Kasumi-1 (cell line): Measurements from ENCODE around the gene JUP.

Source experiments
- DNase-seq, 2 experiments: peaks; one replicate each; lab custom pipeline; 2025; lab: John Stamatoyannopoulos, UW

Gene JUP

DNA sequence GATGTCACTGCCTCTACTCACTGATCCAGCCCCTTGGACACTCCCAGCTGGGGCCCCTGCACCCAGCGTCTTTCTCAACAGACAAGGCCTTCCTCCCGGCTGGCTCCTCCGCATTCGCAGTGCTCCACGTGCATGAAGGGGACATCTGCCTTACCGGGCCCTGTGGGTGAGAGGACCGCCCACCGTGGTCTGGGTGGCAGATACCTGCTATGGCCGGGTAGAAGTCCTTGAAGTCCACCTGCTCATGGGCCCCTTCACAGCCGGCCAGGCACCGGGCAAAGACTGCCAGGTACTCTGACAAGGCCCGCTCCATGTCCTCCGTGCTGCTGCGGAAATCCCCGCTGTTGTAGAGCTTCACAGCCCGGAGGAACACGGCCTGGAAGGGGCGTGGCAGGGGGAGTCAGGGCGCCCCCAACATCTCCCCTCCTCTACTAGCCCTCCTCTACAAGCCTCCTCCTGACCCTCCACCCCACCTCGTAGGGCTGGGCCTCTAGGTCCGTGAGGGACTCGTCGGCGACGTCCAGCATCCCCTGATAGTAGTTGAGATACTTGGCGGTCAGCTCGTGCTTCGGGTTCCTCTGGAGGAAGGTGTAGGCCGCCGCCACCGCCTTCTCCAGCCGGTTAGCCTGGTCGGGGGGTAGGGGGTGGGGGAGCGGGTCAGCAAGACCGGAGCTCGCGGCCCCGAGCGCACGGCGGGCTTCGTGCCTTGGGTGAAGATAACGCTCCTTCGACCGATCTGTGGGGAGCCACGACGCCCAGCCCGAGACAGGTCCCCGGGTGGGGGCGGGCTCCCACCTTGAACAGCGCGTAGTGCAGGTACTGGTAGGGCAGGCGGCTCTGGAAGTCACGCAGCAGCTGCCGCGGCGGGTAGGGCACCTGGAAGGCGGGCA lies 24.4 kb upstream of the JUP start:
- DNase-seq = no peak

DNA sequence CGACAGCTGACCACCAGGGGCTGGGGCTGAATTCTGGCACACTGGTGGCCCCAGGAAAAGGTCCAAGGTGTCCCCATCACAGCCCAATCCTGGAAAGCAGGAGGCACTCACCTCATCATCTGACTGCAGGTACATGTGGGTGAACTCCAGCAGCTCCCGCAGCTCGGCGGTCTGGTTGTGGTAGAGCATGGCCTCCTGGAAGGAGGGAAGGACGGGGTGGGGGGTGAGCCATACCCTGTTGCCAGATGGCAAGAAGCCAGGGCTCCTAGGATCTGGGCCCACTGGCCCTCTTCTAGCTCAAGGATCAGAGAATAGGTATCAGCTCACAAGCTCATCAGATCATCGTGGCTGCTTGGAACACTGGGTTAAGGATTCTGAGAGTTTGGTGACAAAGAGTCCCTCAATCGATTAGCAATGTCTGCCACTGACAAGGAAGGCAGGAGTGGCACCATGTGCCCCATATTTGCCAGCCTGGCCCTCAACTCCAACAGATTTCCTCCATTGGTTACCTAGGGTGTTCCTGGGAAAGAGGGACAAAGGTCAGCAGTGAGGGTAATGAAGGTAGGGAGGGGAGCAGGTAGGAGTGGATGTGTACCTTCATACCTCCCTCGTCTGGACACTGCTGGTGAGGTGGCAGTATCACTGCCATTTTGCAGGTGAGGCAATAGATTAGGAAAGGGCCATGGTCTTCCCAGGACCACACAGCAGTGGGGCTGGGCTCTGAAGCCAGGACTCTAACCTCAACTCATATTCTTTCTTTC lies 20.4 kb upstream of the JUP start:
- DNase-seq = no peak

GRCh38 chr17:41803049-41804020 lies 16.8 kb upstream of the JUP start:
- peak; percentile 57 to 80 for DNase-seq

DNA sequence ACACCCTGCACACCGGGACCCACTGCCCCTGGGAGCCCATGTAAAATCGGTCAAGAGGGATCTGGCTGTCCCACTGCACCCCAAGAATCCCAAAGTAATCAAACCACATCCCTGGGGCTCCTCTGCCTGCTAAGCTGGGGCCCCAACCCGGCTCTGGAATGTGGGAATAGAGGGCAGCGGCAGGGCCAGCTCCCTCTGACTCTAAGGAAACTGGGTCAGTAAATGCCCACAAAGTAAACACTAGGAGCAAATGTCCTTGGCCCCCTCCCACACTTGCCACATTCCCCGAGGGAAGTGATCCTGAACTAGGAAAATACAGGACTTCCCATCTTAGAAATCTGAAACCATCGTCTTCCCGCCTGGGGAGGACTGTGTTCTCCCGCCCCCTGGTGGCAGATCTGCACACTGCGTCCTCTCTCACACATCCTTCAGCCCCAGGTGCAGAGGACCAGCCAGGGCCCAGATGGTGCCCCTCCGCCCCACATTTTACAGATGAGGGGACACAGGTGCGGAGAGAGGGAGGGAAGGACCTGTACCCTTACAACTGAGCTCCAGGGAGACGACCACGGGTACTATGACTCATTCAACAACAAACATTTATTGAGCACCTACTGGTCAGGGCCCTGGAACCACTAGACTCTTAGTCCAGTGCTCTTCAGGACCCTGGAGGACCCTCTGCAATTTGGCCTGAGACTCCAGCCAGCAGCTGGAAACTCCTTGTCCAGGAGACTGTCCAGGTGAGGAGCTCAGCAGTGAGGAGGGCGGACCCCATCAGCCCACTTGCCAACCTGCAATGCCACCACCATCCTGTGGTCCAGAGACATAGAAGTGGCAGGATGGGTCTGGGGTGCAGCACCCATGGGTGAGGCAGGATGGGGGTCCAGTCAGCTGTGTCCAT lies 15.1 kb upstream of the JUP start:
- DNase-seq = peak; percentile 68 to 75

GRCh38 chr17:41800601-41801373 lies 14.3 kb upstream of the JUP start:
- DNase-seq = no peak

- no peak for DNase-seq
Observed at GRCh38 chr17:41799366-41799765, 12.9 kb upstream of the JUP start.

GRCh38 chr17:41797377-41797776 lies 10.9 kb upstream of the JUP start:
- DNase-seq = no peak

DNA sequence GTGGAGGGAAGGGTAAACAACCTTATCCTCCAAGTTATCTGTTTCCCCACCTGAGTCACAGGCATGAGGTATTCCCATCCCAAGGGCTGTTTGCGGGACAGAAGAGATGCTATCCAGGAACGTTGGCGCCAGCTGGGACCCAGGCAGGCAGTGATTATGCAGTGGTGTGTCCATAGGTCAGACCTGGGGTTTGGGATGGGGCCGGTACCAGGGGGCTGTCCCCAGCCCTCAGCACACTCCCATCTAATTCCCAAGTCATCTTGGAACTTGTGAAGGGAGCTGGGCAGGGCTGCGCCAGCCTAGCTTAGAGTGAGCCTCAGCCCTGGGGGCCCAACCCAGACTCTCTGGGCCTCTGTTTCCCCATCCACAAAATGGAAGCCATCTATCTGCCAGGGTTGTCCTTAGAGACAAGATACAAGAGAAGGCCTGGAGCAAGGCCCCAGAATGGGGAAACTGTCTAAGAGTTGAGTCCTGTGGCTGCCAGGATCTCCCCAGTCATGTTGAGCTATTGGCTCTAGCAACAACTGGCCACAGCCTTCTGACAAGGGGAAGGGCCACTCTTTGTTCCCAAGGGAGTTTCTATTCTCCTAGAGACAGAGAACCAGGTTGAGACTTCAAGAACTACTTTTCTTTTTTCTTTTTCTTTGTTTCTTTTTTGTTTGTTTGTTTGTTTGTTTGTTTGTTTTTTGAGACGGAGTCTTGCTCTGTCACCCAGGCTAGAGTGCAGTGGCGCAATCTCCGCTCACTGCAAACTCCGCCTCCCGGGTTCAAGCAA lies 9.8 kb upstream of the JUP start:
- no peak for DNase-seq

GRCh38 chr17:41794540-41794975 lies 8.0 kb upstream of the JUP start:
- DNase-seq = no peak

DNA sequence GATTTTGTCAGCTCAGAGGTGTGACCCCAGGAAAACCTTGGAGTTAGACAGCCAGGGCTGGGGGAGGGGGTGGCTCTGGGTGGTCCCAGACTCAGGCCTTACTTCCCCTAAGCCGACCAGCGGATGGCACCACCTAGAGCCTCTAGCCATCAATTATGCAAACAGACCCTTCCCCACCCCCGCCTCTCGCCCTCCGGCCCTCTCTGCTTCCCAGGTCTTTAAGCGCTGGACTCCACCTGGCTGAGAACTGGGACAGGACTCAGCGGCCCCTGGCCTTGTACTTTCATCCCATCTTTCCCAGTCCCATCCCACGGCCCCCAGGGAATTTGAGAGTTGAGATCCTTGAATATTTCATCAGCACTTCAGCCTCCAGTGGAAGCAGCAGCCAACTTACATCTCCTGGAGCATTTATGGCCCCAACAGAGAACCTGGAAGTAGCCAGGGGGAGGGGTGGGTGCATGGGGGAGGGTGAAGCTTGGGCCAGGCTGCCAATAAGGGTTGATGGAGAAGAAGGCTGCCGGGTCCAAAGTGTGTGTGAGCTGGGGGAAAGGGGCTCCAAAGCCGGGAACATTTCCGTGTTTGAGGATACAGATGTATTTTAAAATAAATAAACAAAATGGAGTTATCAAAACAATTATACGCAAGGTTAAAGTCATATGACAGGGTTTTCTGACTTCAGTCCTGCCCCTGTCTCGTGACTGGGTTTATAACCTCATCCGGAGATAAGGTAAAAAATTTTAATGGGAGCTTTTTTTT lies 7.5 kb upstream of the JUP start:
- no peak for DNase-seq

DNA sequence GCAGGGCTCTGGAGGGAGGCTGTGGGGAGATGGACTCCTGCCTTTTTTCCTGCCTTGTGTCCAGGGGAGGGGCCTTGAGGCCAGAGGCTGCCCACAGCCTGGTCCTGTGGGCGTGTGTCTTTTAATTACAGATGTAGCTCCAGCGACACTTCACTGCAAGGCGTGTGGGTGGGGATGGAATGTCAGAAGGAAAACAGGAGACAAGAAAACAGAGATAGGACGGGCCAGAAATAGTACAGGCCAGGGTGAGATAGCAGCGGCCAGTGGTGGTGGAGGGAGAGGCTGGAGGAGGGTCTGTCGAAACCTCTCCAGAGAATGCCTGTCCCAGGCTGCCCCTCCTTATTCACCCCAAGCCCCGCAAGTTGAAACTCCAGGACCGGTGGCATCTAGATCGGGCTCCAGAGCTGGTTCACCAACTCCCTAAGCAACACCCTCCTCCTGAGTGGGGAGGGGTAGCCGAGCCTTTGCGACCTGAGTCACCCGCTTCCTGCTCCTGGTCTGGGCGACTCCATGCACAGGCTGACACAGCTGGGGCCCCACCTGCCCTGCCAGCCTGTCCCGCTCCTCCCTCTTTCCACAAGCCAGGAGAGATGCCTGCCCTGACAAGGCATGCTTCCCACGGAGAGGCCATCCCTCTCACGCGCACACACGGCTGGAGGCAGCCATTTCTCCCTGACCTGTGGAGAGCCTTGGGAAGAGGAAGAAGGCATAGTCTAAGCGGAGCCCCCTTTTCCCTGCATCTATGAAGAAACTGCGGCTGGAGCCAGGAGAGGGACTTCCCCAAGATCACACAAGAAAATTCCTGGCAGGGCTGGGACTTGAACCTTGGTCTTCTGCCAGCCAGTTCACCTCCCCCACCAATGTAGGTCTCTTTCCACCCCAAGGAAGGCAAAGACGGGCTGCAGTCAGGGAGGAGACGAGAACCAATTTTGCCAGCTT lies 6.6 kb upstream of the JUP start:
- DNase-seq = peak in 1 of 2 experiments; percentile 13

- DNase-seq = no peak
Observed at GRCh38 chr17:41787021-41787418, 509 bp upstream of the JUP start.

DNA sequence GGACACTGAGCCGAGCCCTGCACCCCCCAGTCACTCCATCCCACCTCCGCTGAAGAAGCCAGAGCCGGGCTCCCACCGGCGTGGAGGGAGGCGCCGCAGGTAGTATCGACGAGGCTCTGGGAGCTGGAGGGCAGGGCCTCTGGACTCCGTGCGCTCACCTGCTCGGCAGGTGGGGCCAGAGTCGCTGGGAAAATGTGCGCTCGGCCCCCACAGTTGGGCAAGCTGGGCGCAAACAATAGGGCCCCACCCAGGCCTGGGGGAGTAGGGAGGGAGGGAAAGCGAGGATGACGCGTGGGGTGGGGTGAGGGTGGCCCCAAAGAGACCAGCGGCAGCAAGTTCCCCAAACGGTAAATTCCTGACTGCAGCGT lies 668 bp downstream of the JUP start:
- DNase-seq = peak; percentile 63 to 72

GRCh38 chr17:41785091-41785858 lies 1.2 kb downstream of the JUP start:
- peak; percentile 91 to 94 for DNase-seq

DNA sequence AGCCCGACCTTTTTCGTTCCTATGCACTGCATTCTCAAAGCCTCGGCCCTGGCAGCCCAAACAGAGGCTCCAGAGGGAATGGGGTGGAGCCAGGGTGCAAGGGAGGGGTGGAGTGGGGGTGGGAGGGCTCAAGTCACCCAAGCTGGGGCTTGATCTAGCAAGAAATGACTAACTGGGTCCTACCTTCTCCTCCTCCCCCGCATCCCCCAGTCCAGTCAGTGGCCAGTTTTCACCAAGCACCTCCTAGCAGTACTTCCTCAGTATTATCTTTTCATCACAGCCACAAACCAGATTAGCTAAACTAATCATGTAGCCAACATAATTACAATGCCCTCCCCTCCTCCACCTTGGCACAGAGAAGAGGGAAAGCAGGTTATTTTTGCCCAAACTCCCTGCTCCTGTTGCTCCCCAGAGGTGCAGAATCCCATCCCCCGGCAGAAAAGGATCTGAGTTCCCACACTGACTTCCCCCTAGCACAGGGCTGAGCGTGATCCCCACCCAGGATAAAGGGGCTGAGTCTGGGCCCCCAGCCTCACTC lies 2.2 kb downstream of the JUP start:
- peak; percentile 79 for DNase-seq

GRCh38 chr17:41782142-41782541 lies 4.4 kb downstream of the JUP start:
- DNase-seq = no peak
